SK-N-SH (cell line): ENCODE results near the gene C19orf12. TPM values are rescaled to one million over a fixed set of nuclear protein-coding genes. Genes with fewer than 3 reads are reported as not detected.

Experiments used
- CTCF ChIA-PET: fragments of 300-600, 350-600 bp; formaldehyde crosslinking; extraction: SDS; loops from one replicate; lab custom pipeline; 2021; lab: Yijun Ruan, JAX
- POLR2A ChIA-PET: fragments of 350-600 bp; sonication (Branson Sonifier 250); formaldehyde crosslinking; extraction: SDS; loops from one replicate; lab custom pipeline; 2020; ENCODE audit warnings: antibody characterized with exemption, inconsistent platforms; lab: Yijun Ruan, JAX
- DNase-seq: peaks from one replicate; pipeline ENCODE4 v3.0.0; 2012
- H2AFZ ChIP-seq: fragments of 200-600 bp; sonication (generic); 2 replicates; pipeline ENCODE4 v1.8.1; 2016; ENCODE audit warnings: antibody characterized with exemption, mild to moderate bottlenecking, low read depth
- H3F3A ChIP-seq: fragments of 200-600 bp; sonication (generic); replicated peaks from 2 replicates; pipeline ENCODE3; 2016; ENCODE audit warnings: antibody characterized with exemption, mild to moderate bottlenecking; ENCODE audit not compliant: insufficient read depth
- H3K27ac ChIP-seq, 2 experiments: fragments of 200-500 bp in 1 of 2; fragments of 200-600 bp in 1 of 2; sonication (Bioruptor generic) in 1 of 2; sonication (generic), shearing (Covaris generic) in 1 of 2; 2 replicates each; pipeline versions ENCODE4 v1.5.1 to v1.6.1; 2014 to 2016; ENCODE audit warnings: low read depth in 2 of 2, inconsistent platforms in 1 of 2, low read length in 1 of 2, mild to moderate bottlenecking in 1 of 2, mixed read lengths in 1 of 2
- H3K27me3 ChIP-seq: fragments of 200-600 bp; sonication (generic), shearing (Covaris generic); 2 replicates; pipeline ENCODE4 v1.6.1; 2016; ENCODE audit warnings: mixed run types; ENCODE audit not compliant: insufficient read depth
- H3K36me3 ChIP-seq, 2 experiments: fragments of 200-500 bp in 1 of 2; fragments of 200-600 bp in 1 of 2; sonication (Bioruptor generic) in 1 of 2; sonication (generic) in 1 of 2; replicated peaks in 1 of 2; 2 replicates each; pipeline versions ENCODE3 to v1.5.1; 2014 to 2016; ENCODE audit warnings: low read length in 1 of 2, mild to moderate bottlenecking in 1 of 2; ENCODE audit not compliant: insufficient read depth in 2 of 2, control insufficient read depth in 1 of 2
- H3K4me1 ChIP-seq, 2 experiments: fragments of 200-500 bp in 1 of 2; fragments of 200-600 bp in 1 of 2; sonication (Bioruptor generic) in 1 of 2; sonication (generic), shearing (Covaris generic) in 1 of 2; 2 replicates each; pipeline versions ENCODE4 v1.5.1 to v1.6.1; 2014 to 2016; ENCODE audit warnings: low read depth in 1 of 2, low read length in 1 of 2, mixed run types in 1 of 2; ENCODE audit not compliant: insufficient read depth in 2 of 2, control insufficient read depth in 1 of 2
- H3K4me2 ChIP-seq: fragments of 200-600 bp; sonication (generic), shearing (Covaris generic); 2 replicates; pipeline ENCODE4 v1.6.1; 2017; ENCODE audit warnings: mixed run types
- H3K4me3 ChIP-seq, 2 experiments: fragments of 200-500 bp in 1 of 2; fragments of 200-600 bp in 1 of 2; sonication (Bioruptor generic) in 1 of 2; sonication (generic), shearing (Covaris generic) in 1 of 2; 2 replicates each; pipeline versions ENCODE4 v1.5.1 to v1.8.1; 2014 to 2016; ENCODE audit warnings: low read depth in 2 of 2, inconsistent platforms in 1 of 2, low read length in 1 of 2, mild to moderate bottlenecking in 1 of 2, mixed read lengths in 1 of 2, moderate library complexity in 1 of 2
- H3K79me2 ChIP-seq: fragments of 200-600 bp; sonication (generic); 2 replicates; pipeline ENCODE4 v1.8.1; 2017; ENCODE audit warnings: mild to moderate bottlenecking; ENCODE audit not compliant: insufficient read depth
- H3K9ac ChIP-seq: fragments of 200-600 bp; sonication (generic); 2 replicates; pipeline ENCODE4 v1.6.1; 2017; ENCODE audit warnings: mixed run types
- H3K9me2 ChIP-seq: fragments of 200-600 bp; sonication (generic); 2 replicates; pipeline ENCODE4 v1.6.1; 2017; ENCODE audit warnings: mixed run types
- H3K9me3 ChIP-seq: fragments of 200-600 bp; sonication (generic); 2 replicates; pipeline ENCODE4 v1.6.1; 2017; ENCODE audit warnings: mixed run types, mild to moderate bottlenecking, moderate library complexity
- H4K20me1 ChIP-seq: fragments of 200-600 bp; sonication (generic); 2 replicates; pipeline ENCODE4 v1.6.1; 2017; ENCODE audit warnings: mild to moderate bottlenecking, mixed run types; ENCODE audit not compliant: insufficient read depth
- CHD2 ChIP-seq: fragments of 150-350 bp; IDR thresholded peaks from 2 replicates; pipeline ENCODE4 v1.6.1; 2018; ENCODE audit warnings: low read length; ENCODE audit not compliant: partially characterized antibody
- CTCF ChIP-seq: fragments of 200-600 bp; sonication (generic); IDR thresholded peaks from 2 replicates; pipeline ENCODE4 v1.6.1; 2017; ENCODE audit warnings: antibody characterized with exemption, mild to moderate bottlenecking, moderate library complexity
- EP300 ChIP-seq, 2 experiments: IDR thresholded peaks; 2 replicates each; pipeline versions ENCODE4 v1.4.0 to v1.6.1; 2012; ENCODE audit warnings: borderline replicate concordance in 1 of 2, low read depth in 1 of 2, low read length in 1 of 2
- EZH2phosphoT487 ChIP-seq: fragments of 200-600 bp; sonication (generic); IDR thresholded peaks from 2 replicates; pipeline ENCODE4 v1.6.1; 2017; ENCODE audit warnings: low read depth, mixed run types, mild to moderate bottlenecking, antibody characterized with exemption, moderate library complexity, borderline replicate concordance
- FOSL2 ChIP-seq: IDR thresholded peaks from 2 replicates; pipeline ENCODE4 v1.4.0; 2012; ENCODE audit warnings: low read depth, mild to moderate bottlenecking, moderate library complexity, borderline replicate concordance
- FOXJ3 ChIP-seq: sonication (generic); formaldehyde crosslinking; IDR thresholded peaks from 2 replicates; pipeline ENCODE4 v1.5.1; 2020; ENCODE audit warnings: mild to moderate bottlenecking, missing genetic modification reagents
- MEF2A ChIP-seq: IDR thresholded peaks from 2 replicates; pipeline ENCODE4 v1.4.0; 2012; ENCODE audit warnings: low read depth, borderline replicate concordance
- MXI1 ChIP-seq: IDR thresholded peaks from 2 replicates; pipeline ENCODE4 v1.6.1; 2012; ENCODE audit warnings: mild to moderate bottlenecking, low read depth, low read length, improper control_type of control experiment
- POLR2AphosphoS5 ChIP-seq: IDR thresholded peaks from 2 replicates; pipeline ENCODE4 v1.6.1; 2012; ENCODE audit warnings: low read depth, low read length
- RAD21 ChIP-seq: IDR thresholded peaks from 2 replicates; pipeline ENCODE4 v1.6.1; 2012; ENCODE audit warnings: mild to moderate bottlenecking, low read length
- RCOR1 ChIP-seq: fragments of 150-350 bp; IDR thresholded peaks from 2 replicates; pipeline ENCODE4 v1.6.1; 2017; ENCODE audit warnings: antibody characterized with exemption, low read length
- REST ChIP-seq: IDR thresholded peaks from 2 replicates; pipeline ENCODE4 v1.6.1; 2012; ENCODE audit warnings: mild to moderate bottlenecking, low read depth, low read length, moderate library complexity
- SMC3 ChIP-seq: IDR thresholded peaks from 2 replicates; pipeline ENCODE4 v1.6.1; 2012; ENCODE audit warnings: low read depth, low read length, improper control_type of control experiment
- TAF1 ChIP-seq: IDR thresholded peaks from 2 replicates; pipeline ENCODE4 v1.6.1; 2012; ENCODE audit warnings: low read depth, mild to moderate bottlenecking, low read length, moderate library complexity, borderline replicate concordance
- TCF12 ChIP-seq: IDR thresholded peaks from 2 replicates; pipeline ENCODE4 v1.4.0; 2012
- TEAD4 ChIP-seq: IDR thresholded peaks from 2 replicates; pipeline ENCODE4 v1.4.0; 2012; ENCODE audit warnings: mild to moderate bottlenecking, borderline replicate concordance; ENCODE audit not compliant: insufficient read depth
- WGBS: methylation state at CpG from one replicate; pipeline ENCODE4 v1.1.6; 2017; ENCODE audit warnings: low lambda C conversion rate; 5-methylcytosine and 5-hydroxymethylcytosine counted together
- polyA plus RNA-seq, 3 experiments: library from polyadenylated mRNA; depleted of rRNA; stranded (reverse); fragments of >200 nt; gene quantifications; 2 replicates each; pipeline ENCODE4 v1.2.3, GENCODE V29; 2012

The C19orf12 gene
- polyA plus RNA-seq, 1 of the 3 experiments (the other 2 are of a cell fraction), result 30.5 TPM

- TF ChIP-seq RCOR1 (no peak), TAF1 (no peak), TCF12 (no peak), EZH2phosphoT487 (no peak), REST (no peak), RAD21 (no peak), TEAD4 (no peak), CHD2 (no peak), FOXJ3 (CRISPR knock-in tag) (no peak)
- no peak overlapping the region for H2AFZ ChIP-seq
- no peak overlapping the region for H3K9ac ChIP-seq
- no peaks in the 10 kb centered on the region for H3K9me3 ChIP-seq
- H3K79me2 ChIP-seq, result no peaks in the 10 kb centered on the region
- no peaks in the 10 kb centered on the region for H3K27me3 ChIP-seq
- WGBS, result 41% methylated on average over 5 of the region's 6 CpGs
- 0 out of 2 replicates have a peak, but pooled peaks cover 2% of the 10 kb centered on the region for H4K20me1 ChIP-seq
- no peak overlapping the region for H3K4me2 ChIP-seq
- peaks cover 0 to 7% of the 10 kb centered on the region in 2 experiments; a peak in 1 of 4 replicates for H3K4me1 ChIP-seq
- CTCF ChIA-PET, result interaction anchor here (1.0 to 3.1 kb wide), 2 partner anchors 18 to 20 kb away, joined by 3 to 104 read pairs; partner anchors contain the start of gene C19orf12
- H3F3A ChIP-seq, result peaks cover 2% of the 10 kb centered on the region
- POLR2A ChIA-PET, result no interaction called here
- no peaks in the 10 kb centered on the region for H3K36me3 ChIP-seq
- no peaks in the 10 kb centered on the region for H3K9me2 ChIP-seq
- no peak overlapping the region for H3K4me3 ChIP-seq
- H3K27ac ChIP-seq, result no peak overlapping the region
- DNase-seq, result no peak
Measured at GRCh38 chr19:29695765-29696564, 19.1 kb downstream of the C19orf12 start.

GRCh38 chr19:29694669-29695627 is 20.1 kb downstream of the C19orf12 start:
- no peaks in the 10 kb centered on the region for H3K9me2 ChIP-seq
- WGBS, result 56% methylated on average over 14 of the region's 19 CpGs
- no peaks in the 10 kb centered on the region for H3K27me3 ChIP-seq
- no peak overlapping the region; a peak in 1 of 4 replicates for H3K4me3 ChIP-seq
- H3K4me1 ChIP-seq, result peaks cover 0 to 7% of the 10 kb centered on the region in 2 experiments; a peak in 1 of 4 replicates
- 0 out of 2 replicates have a peak, but pooled peaks cover 2% of the 10 kb centered on the region for H4K20me1 ChIP-seq
- CTCF ChIA-PET, result interaction anchor here (0.6 to 3.1 kb wide), 31 partner anchors 9 to 272 kb away, joined by 3 to 104 read pairs (median 5); partner anchors contain the start of genes C19orf12 and PLEKHF1
- peak; percentile 92 for DNase-seq
- TF ChIP-seq FOSL2, result no peak
- TF ChIP-seq POLR2AphosphoS5, result no peak
- peak; percentile 85 for TF ChIP-seq RAD21
- TF ChIP-seq CHD2, result peak; percentile 70
- peak; percentile 75 for TF ChIP-seq MXI1
- no peak for TF ChIP-seq MEF2A
- TF ChIP-seq EP300 (IDR thresholded peaks at IDR 0.05; ENCODE audit: borderline replicate concordance in 1 of 2, low read depth in 1 of 2, low read length in 1 of 2), result peak in 1 of 2 experiments; percentile 7; a peak in 1 of 4 replicates
- TF ChIP-seq TCF12, result no peak
- TF ChIP-seq SMC3, result peak; percentile 85
- TF ChIP-seq CTCF, result peak; percentile 82
- TF ChIP-seq RCOR1, result peak; percentile 64; the same call in 1 of the 2 replicates
- peak; percentile 21; the same call in 1 of the 2 replicates for TF ChIP-seq FOXJ3 (CRISPR knock-in tag)
- peak overlapping the region in 1 of 2 experiments; percentile 12; a peak in 1 of 4 replicates for H3K27ac ChIP-seq
- POLR2A ChIA-PET, result interaction anchor here (1.1 to 1.7 kb wide), 3 partner anchors 16 to 33 kb away, joined by 3 to 15 read pairs (median 3); partner anchors contain the start of gene C19orf12
- no peaks in the 10 kb centered on the region for H3K9me3 ChIP-seq
- H3K9ac ChIP-seq, result no peak overlapping the region
- no peak overlapping the region for H3K4me2 ChIP-seq
- H2AFZ ChIP-seq, result no peak overlapping the region
- peaks cover 2% of the 10 kb centered on the region for H3F3A ChIP-seq
- H3K36me3 ChIP-seq, result no peaks in the 10 kb centered on the region
- no peaks in the 10 kb centered on the region for H3K79me2 ChIP-seq
